Tibial nerve (tissue), 4 donors: ENCODE results near the gene SLX4IP.

ENCODE experiments used
- EP300 ChIP-seq, 2 donors: sonication (generic); formaldehyde crosslinking; IDR thresholded peaks; one replicate each; pipeline ENCODE4 v1.6.1; 2017; ENCODE audit warnings: antibody characterized with exemption in 2 of 2, mild to moderate bottlenecking in 1 of 2
- POLR2A ChIP-seq, 2 donors: fragments of 450-650 bp; IDR thresholded peaks; one replicate each; pipeline ENCODE4 v1.6.1; 2017; ENCODE audit warnings: antibody characterized with exemption in 2 of 2, mild to moderate bottlenecking in 2 of 2, moderate library complexity in 2 of 2
- TF ChIP-seq, protein P1 (sequence below), 5 experiments: fragments of 200-600 bp in 3 of 5; fragments of 450-650 bp in 2 of 5; sonication (generic) in 3 of 5; IDR thresholded peaks; one replicate each; pipeline ENCODE4 v1.5.1; 2016 to 2019; ENCODE audit warnings: antibody characterized with exemption in 5 of 5, mild to moderate bottlenecking in 3 of 5, moderate library complexity in 2 of 5

DNA sequence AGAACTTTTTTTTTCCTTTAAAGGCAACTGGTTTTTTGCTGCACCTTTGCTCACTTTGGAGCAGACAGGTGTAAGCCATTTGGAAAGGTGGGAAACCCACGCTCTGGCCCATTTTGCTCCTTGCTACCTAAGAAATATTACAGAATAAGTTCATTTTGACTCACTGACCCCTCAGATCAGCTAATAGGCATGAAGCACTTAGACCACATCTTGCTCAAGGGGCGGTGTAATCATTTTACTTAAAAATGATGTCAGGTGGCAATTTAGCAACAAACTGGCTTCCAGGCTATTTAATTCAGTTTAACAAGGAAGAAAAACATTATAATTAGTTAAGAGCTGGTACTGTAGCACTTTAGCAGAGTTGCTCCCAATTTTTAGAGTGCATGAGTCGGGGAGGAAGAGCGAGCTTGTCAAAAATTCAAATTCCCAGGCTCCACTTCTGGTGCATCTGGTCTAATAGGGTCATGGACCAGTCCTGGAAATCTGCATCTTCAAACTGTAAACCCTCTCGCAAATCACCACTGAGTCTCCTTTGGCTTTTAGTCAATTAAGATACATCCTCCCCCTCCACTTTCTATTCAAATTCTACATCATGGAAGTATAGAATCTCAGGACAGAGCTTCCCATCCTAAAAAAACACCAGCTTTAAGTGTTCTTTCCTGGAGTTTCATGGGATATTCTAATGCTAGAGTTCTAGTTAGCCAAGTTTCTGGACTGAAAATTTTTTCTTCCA, 200.5 kb downstream of the SLX4IP start:
- TF ChIP-seq, protein P1, sequence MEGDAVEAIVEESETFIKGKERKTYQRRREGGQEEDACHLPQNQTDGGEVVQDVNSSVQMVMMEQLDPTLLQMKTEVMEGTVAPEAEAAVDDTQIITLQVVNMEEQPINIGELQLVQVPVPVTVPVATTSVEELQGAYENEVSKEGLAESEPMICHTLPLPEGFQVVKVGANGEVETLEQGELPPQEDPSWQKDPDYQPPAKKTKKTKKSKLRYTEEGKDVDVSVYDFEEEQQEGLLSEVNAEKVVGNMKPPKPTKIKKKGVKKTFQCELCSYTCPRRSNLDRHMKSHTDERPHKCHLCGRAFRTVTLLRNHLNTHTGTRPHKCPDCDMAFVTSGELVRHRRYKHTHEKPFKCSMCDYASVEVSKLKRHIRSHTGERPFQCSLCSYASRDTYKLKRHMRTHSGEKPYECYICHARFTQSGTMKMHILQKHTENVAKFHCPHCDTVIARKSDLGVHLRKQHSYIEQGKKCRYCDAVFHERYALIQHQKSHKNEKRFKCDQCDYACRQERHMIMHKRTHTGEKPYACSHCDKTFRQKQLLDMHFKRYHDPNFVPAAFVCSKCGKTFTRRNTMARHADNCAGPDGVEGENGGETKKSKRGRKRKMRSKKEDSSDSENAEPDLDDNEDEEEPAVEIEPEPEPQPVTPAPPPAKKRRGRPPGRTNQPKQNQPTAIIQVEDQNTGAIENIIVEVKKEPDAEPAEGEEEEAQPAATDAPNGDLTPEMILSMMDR (IDR thresholded peaks at IDR 0.05): no peak
- TF ChIP-seq POLR2A (IDR thresholded peaks at IDR 0.05): no peak
- no peak for TF ChIP-seq EP300 (IDR thresholded peaks at IDR 0.05)
